Spleen (tissue), 11 donors: ENCODE results near the gene AOAH. TPM values are rescaled to one million over a fixed set of nuclear protein-coding genes. Genes with fewer than 3 reads are reported as not detected.
A peak's percentile ranks its signal among the peaks of the same experiment; 100 is the strongest.

Experiments
- DNase-seq: peaks from one replicate; pipeline ENCODE4 v3.0.0-alpha.2; 2020
- H3K27ac ChIP-seq, 8 donors: fragments of 200-600 bp; sonication (generic) in 7 of 8; 1 replicate in 4 of 8; 2 replicates in 4 of 8; pipeline versions ENCODE4 v1.5.0 to v1.8.0; 2016 to 2021; ENCODE audit warnings: inconsistent platforms in 4 of 8, mild to moderate bottlenecking in 4 of 8, moderate library complexity in 1 of 8
- H3K27me3 ChIP-seq, 7 donors: fragments of 200-600 bp; sonication (generic) in 6 of 7; replicated peaks in 1 of 7; 1 replicate in 4 of 7; 2 replicates in 3 of 7; pipeline versions ENCODE4 v1.5.0 to v1.8.0; 2016 to 2021; ENCODE audit warnings: inconsistent platforms in 3 of 7, mild to moderate bottlenecking in 1 of 7
- H3K36me3 ChIP-seq, 6 donors: fragments of 200-600 bp; sonication (generic) in 5 of 6; 1 replicate in 4 of 6; 2 replicates in 2 of 6; pipeline versions ENCODE4 v1.5.0 to v1.8.0; 2016 to 2021; ENCODE audit warnings: inconsistent platforms in 2 of 6
- H3K4me1 ChIP-seq, 6 donors: fragments of 200-600 bp; sonication (generic) in 5 of 6; 1 replicate in 3 of 6; 2 replicates in 3 of 6; pipeline versions ENCODE4 v1.5.0 to v1.8.0; 2016 to 2021; ENCODE audit warnings: inconsistent platforms in 3 of 6
- H3K4me3 ChIP-seq, 8 donors: fragments of 200-600 bp; sonication (generic) in 7 of 8; 1 replicate in 4 of 8; 2 replicates in 4 of 8; pipeline versions ENCODE4 v1.5.0 to v1.8.0; 2016 to 2021; ENCODE audit warnings: inconsistent platforms in 4 of 8, mild to moderate bottlenecking in 4 of 8, moderate library complexity in 2 of 8
- H3K9me3 ChIP-seq, 8 donors: fragments of 200-600 bp; sonication (generic) in 7 of 8; 1 replicate in 4 of 8; 2 replicates in 4 of 8; pipeline versions ENCODE4 v1.5.0 to v1.8.0; 2016 to 2021; ENCODE audit warnings: inconsistent platforms in 4 of 8
- CTCF ChIP-seq, 11 experiments: fragments of 200-600 bp in 7 of 11; fragments of 450-650 bp in 4 of 11; sonication (generic) in 4 of 11; IDR thresholded peaks in 8 of 11; conservative IDR thresholded peaks in 3 of 11; 1 replicate in 7 of 11; 2 replicates in 4 of 11; pipeline versions ENCODE4 v1.4.0 to v1.8.0; 2016 to 2021; ENCODE audit warnings: antibody characterized with exemption in 11 of 11, inconsistent platforms in 4 of 11, mild to moderate bottlenecking in 1 of 11
- POLR2A ChIP-seq, 3 donors: fragments of 450-650 bp; IDR thresholded peaks; one replicate each; pipeline ENCODE4 v1.5.1; 2017; ENCODE audit warnings: antibody characterized with exemption in 3 of 3, mild to moderate bottlenecking in 1 of 3
- POLR2AphosphoS5 ChIP-seq, 3 donors: sonication (generic); formaldehyde crosslinking; IDR thresholded peaks; one replicate each; pipeline ENCODE4 v1.5.1; 2017; ENCODE audit warnings: antibody characterized with exemption in 3 of 3
- WGBS, 5 donors: extraction: QIAGEN DNeasy Blood & Tissue Kit in 3 of 5; methylation state at CpG; one replicate each; pipeline versions ENCODE4 v1.1.5 to v1.1.7; 2013 to 2018; 5-methylcytosine and 5-hydroxymethylcytosine counted together
- intact Hi-C: fragments of 100-400 bp; cut with DNase I; formaldehyde crosslinking; loops from one replicate; pipeline ENCODE4 v1.15.0; 2023; ENCODE audit warnings: low total_unique reads
- polyA plus RNA-seq, 3 donors: library from polyadenylated mRNA; stranded (reverse); fragments of 200-250 nt; gene quantifications; one replicate each; pipeline ENCODE4 v1.2.1, GENCODE V29; 2013
- total RNA-seq, 7 donors: library from RNA; depleted of rRNA in 3 of 7; stranded (reverse); fragments of >200 nt in 3 of 7; fragmentation: NEBNext Ultra II Directional in 4 of 7; extraction: Animal tissue kit (Norgen Biotek cat#: 25700) in 4 of 7; gene quantifications; one replicate each; pipeline versions ENCODE4 v1.1.0 to v1.2.1, GENCODE V29; 2016 to 2021
- donor health status: healthy with polysubstance abuse.
- donor health status: DM: no; HTN: no; CAD: no; lungs with moderate emphysema.
- donor health status: DM: no; HTN: no; CAD: no.
- donor health status: Bipolar disorder and iron deficiency.
- donor health status: healthy.
- donor health status: DM: no; HTN: no; CAD: no.
- donor health status: DM: yes; HTN: yes; CAD: no.

AOAH gene
- total and polyA plus RNA-seq, 10 donors, result 30.3 to 316 (median 191) TPM

- 33 to 87% (median 59%) methylated on average over 3 of the region's 3 CpGs for WGBS, 5 donors
- intact Hi-C loops, result no loop called here
- DNase-seq, result no peak
- Histone ChIP-seq H3K4me3 (no peak overlapping the region), H3K27me3 (no peaks in the 10 kb centered on the region), H3K36me3 (peaks cover 0 to 63% (median 2%) of the 10 kb centered on the region in 6 donors), H3K4me1 (peaks cover 0 to 42% (median 3%) of the 10 kb centered on the region in 6 donors), H3K27ac (peak overlapping the region in 5 of 8 donors; percentile 43 to 91 (median 81)), H3K9me3 (no peaks in the 10 kb centered on the region)
- no peak for TF ChIP-seq CTCF (IDR thresholded peaks at IDR 0.05 in 8 of 11, conservative IDR thresholded peaks at IDR 0.05 in 3 of 11)
- no peak for TF ChIP-seq POLR2AphosphoS5 (IDR thresholded peaks at IDR 0.05)
- no peak for TF ChIP-seq POLR2A (IDR thresholded peaks at IDR 0.05)
These were observed 122.7 kb downstream of the AOAH start for GRCh38 chr7:36601601-36602000.

GRCh38 chr7:36600869-36601530 lies 123.3 kb downstream of the AOAH start:
- H3K36me3 ChIP-seq, result peaks cover 0 to 57% (median 2%) of the 10 kb centered on the region in 6 donors
- intact Hi-C loops, result no loop called here
- H3K27ac ChIP-seq, result peak overlapping the region in 6 of 8 donors; percentile 15 to 91 (median 81)
- no peak for DNase-seq
- 63 to 79% (median 70%) methylated on average over 5 of the region's 5 CpGs for WGBS, 5 donors
- no peaks in the 10 kb centered on the region for H3K27me3 ChIP-seq
- H3K4me3 ChIP-seq, result peak overlapping the region in 1 of 8 donors; percentile 42
- no peak for TF ChIP-seq CTCF (IDR thresholded peaks at IDR 0.05 in 8 of 11, conservative IDR thresholded peaks at IDR 0.05 in 3 of 11)
- TF ChIP-seq POLR2AphosphoS5 (IDR thresholded peaks at IDR 0.05), result no peak
- TF ChIP-seq POLR2A (IDR thresholded peaks at IDR 0.05), result no peak
- H3K4me1 ChIP-seq, result peaks cover 0 to 42% (median 3%) of the 10 kb centered on the region in 6 donors
- H3K9me3 ChIP-seq, result no peaks in the 10 kb centered on the region

GRCh38 chr7:36600314-36600682 lies 124.0 kb downstream of the AOAH start:
- Histone ChIP-seq H3K9me3 (no peaks in the 10 kb centered on the region), H3K27me3 (no peaks in the 10 kb centered on the region), H3K27ac (peak overlapping the region in 7 of 8 donors; percentile 15 to 91 (median 81)), H3K4me3 (peak overlapping the region in 1 of 8 donors; percentile 42), H3K36me3 (peaks cover 0 to 50% (median 2%) of the 10 kb centered on the region in 6 donors), H3K4me1 (peaks cover 0 to 42% (median 3%) of the 10 kb centered on the region in 6 donors)
- intact Hi-C loops, result no loop called here
- DNase-seq, result peak; percentile 77
- 68 to 92% (median 88%) methylated on average over 6 of the region's 6 CpGs for WGBS, 5 donors
- TF ChIP-seq POLR2A (IDR thresholded peaks at IDR 0.05), result no peak
- TF ChIP-seq CTCF (IDR thresholded peaks at IDR 0.05 in 8 of 11, conservative IDR thresholded peaks at IDR 0.05 in 3 of 11), result no peak
- TF ChIP-seq POLR2AphosphoS5 (IDR thresholded peaks at IDR 0.05), result no peak

GRCh38 chr7:36599645-36600313 lies 124.5 kb downstream of the AOAH start:
- intact Hi-C loops, result no loop called here
- Histone ChIP-seq H3K27ac (peak overlapping the region in 7 of 8 donors; percentile 17 to 91 (median 81)), H3K9me3 (no peaks in the 10 kb centered on the region), H3K4me3 (peak overlapping the region in 3 of 8 donors; percentile 17 to 42 (median 22)), H3K4me1 (peaks cover 0 to 42% (median 3%) of the 10 kb centered on the region in 6 donors), H3K27me3 (no peaks in the 10 kb centered on the region), H3K36me3 (peaks cover 0 to 46% (median 2%) of the 10 kb centered on the region in 6 donors)
- 82 to 94% (median 89%) methylated on average over 10 of the region's 10 CpGs for WGBS, 5 donors
- peak in 1 of 3 donors; percentile 6 for TF ChIP-seq POLR2AphosphoS5 (IDR thresholded peaks at IDR 0.05)
- TF ChIP-seq CTCF (IDR thresholded peaks at IDR 0.05 in 8 of 11, conservative IDR thresholded peaks at IDR 0.05 in 3 of 11), result no peak
- no peak for DNase-seq
